HG03432 (cell line): Measurements from ENCODE around the gene TUBB1.
A peak's percentile ranks its signal among the peaks of the same experiment; 100 is the strongest.

Experiments
- ATAC-seq: cut with Tn5 transposase; IDR thresholded peaks from one replicate; pipeline ENCODE4 v1.9.1; 2021; ENCODE audit warnings: mild to moderate bottlenecking, moderate library complexity; ENCODE audit not compliant: unreplicated experiment

The TUBB1 gene

GRCh38 chr20:58989196-58989595, 30.0 kb upstream of the TUBB1 start:
- ATAC-seq, result no peak

DNA sequence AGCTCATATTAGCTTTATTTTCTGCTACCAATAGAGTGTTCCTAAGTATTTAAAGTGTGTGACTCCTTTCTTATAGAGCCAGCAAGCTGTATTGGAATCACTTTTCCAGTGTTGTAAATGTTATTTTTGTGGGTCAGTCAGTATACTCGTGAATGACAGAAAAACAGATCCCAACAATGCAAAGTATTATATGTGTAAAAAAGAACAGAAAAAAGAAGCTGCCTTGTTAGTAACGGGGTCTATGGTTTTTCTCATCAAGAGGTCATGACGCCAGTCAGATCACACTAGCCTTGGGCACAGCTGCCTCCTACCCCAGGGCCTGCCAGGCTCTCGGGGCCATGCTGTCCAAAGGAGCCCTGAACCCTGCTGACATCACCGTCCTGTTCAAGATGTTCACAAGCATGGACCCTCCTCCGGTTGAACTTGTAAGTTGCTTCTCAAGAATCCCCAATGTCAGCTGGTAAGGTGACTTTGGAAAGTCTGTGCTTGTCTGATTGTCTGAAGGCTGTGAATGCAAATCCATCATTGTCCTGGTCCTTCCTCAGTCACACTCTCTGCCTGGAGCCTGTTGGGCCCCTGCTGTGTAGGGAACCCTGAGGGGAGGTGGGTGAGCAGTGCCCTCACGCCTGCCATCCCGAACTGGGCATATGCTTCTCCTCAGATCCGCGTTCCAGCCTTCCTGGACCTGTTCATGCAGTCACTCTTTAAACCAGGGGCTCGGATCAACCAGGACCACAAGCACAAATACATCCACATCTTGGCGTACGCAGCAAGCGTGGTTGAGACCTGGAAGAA, 28.4 kb upstream of the TUBB1 start:
- ATAC-seq, result no peak

- ATAC-seq, result no peak
Observed at GRCh38 chr20:58991715-58992114, 27.5 kb upstream of the TUBB1 start.

- ATAC-seq, result no peak
Observed at GRCh38 chr20:58992911-58993310, 26.3 kb upstream of the TUBB1 start.

DNA sequence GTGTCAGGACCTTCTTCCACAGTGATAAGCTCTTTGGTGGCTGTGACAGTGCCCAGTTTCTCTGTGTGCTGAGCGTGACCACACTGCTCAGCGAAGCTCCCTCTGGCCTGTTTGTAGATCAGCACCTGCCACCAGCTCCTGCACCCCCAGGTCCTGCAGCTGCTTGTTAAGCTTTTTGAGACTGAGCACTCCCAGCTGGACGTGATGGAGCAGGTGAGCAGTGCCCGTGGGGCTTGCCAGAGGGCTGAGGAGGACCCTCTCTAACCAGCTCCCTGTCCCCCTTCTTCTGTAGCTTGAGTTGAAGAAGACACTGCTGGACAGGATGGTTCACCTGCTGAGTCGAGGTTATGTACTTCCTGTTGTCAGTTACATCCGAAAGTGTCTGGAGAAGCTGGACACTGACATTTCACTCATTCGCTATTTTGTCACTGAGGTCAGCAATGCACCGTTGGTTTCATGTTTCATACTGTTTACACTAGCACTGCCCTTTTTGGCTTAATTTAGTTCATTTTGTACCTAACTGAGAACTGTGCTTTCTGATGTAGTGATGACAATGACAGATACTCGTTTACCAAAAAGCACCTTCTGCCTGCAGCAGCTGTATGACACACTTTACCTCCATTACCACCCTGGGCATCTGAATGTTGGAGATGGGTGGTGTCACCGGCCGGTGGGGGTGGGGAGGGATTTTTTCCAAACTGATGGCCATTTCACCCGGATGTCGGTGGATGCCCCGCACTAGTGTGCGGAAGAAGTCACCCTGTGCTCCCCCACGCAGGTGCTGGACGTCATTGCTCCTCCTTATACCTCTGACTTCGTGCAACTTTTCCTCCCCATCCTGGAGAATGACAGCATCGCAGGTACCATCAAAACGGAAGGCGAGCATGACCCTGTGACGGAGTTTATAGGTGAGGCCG, 25.6 kb upstream of the TUBB1 start:
- ATAC-seq, result no peak

- ATAC-seq, result no peak
Observed at GRCh38 chr20:58994390-58995159, 24.7 kb upstream of the TUBB1 start.

DNA sequence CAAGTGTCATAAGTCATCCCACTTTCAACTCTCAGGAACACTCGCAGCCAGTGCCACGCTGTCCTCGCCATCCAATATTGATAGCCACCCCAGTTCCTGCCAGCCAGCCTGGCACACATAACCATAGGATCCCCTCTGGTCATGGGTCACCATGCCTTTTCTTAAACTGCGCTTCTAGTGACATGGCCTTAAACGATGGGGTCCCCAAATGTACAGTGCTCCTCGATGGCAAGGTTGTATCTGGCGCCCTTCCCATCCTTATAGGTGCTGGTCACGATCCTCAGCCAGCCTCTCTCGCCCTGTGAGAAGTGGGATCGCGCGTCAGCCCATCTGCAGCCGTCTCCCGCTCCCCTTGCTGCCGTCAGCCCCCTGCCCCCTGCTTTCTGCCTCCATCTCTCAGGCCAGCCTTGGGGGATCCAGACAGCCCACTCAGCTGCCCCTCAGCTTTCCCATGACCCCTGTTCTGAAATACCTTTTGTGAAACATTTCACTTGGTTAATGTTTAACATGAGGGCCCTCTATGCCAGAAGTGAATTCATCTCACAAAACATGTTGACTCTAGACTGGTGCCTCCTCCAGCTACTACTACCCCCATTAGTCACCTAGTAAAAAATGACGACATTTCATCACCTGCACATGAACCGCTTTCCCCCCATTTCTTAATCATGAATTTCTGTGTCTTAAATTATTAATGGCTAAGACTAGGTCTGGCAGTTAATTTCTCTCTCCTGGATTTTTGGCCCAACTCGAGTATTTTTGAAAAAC, 23.6 kb upstream of the TUBB1 start:
- no peak for ATAC-seq

DNA sequence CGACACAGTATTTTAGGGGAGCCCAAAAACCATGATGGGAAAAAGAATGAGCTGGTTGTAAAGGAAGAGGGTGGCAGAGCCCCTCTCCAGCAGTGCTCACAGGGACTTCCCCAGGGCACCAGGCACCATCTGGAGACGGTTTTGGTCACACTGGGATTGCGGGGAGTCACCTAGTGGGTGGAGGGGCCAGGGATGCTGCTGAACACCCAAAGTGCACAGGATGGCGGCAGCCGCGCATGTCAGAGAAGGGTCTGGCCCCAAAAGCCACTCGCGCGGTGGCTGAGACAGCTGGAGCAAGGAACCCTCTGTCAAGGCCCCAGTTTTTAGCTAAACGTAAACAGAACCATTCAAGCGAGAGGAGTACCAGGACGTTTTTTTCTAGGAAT, 23.0 kb upstream of the TUBB1 start:
- no peak for ATAC-seq

GRCh38 chr20:58997141-58997770, 22.0 kb upstream of the TUBB1 start:
- no peak for ATAC-seq

DNA sequence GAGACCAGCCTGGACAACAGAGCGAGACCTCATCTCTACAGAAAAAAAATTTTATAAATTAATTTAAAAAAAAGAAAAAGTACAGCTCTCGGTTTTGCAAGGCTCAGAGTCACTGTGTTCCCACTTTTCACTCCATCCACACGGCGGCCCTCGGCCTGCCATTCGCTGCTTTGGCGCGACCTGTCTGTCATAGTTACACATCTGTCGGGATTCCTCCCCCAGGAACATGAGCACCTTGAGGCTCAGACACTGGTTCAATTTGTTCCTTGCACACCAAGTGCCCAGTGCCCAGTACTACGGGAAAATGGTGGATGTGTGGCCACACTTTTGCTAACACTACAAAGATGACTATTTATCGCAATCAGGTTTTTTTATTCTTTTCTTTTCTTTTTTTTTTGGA, 20.6 kb upstream of the TUBB1 start:
- no peak for ATAC-seq

DNA sequence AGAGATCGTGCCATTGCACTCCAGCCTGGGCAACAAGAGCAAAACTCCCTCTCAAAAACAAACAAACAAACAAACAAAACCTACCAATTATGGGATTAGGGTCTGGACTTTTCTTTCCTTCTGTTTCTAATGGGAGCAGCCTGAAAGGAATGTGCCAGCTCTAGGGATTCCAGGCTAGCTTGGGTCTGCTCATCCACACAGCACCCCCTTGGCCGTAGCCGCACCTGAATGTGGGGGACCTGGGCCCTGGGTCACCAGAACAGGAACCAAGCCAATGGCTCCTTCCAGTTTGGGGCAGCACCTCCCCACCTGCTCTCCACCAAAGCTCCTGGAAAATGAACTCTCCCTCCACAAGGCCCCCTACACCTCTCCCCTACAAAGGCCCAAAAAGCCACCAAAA, 18.9 kb upstream of the TUBB1 start:
- ATAC-seq, result no peak

DNA sequence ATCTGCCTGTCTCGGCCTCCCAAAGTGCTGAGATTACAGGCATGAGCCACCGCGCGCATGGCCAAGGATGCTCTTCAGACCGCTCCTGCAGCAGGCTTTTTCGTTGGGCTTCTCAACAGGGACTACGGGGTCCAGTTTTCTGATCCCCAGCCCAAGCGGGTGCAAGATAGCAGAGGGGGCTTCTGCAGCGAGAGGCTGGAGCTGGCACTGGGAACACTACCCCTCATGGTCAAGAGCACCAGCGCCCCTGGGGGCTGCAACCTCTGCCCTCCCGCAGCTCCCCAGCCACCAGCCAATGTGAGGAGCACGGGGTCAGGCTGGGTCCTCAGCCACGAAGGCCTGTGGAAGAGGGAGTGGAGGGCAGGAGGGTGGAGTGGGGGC, 18.2 kb upstream of the TUBB1 start:
- ATAC-seq, result no peak

- no peak for ATAC-seq
Observed at GRCh38 chr20:59001449-59002171, 17.6 kb upstream of the TUBB1 start.

DNA sequence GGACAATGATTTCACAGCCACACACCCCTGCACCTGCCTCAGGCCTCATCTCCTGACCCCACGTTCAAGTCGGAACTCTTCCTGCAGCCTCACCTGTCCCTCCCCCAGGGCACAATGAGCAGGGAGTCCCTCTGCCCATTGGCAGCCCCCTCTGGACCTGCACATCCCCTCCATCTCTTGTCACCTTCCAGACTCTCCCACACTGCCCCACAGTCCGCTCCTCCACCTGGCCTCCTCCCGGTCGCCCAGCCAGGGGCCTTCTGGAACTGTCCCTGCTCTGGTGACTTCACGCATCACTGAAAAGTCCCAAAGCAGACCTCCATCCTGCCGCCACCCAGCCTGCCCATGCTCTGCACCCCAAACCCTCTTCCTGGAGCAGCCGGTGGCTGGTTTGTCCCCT, 16.8 kb upstream of the TUBB1 start:
- no peak for ATAC-seq

DNA sequence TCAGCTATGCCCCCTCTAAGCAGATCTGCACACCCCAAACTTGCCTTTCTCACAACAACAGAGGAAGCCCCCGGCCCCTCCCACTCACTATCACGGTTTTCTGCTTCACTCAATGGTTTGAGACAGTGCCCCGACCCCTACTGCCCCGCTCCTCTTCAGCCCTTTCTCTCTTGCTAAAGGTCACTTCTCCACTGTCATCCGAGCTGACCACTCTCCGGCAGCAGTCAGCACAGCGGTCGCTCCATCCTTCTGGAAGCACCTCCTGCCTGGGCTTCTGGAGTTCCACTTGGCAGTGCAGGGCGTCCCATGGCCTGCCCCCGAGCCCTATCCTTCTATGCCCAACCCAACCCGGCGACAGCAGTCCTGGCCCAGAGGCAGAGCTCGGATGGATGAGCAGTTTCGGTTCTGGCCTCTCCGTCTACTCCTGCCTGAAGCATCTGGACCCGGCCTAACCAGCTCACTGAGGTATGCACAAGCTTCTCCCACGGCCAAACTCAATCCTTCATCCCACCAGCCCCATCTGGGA, 16.3 kb upstream of the TUBB1 start:
- ATAC-seq, result no peak

GRCh38 chr20:59003836-59004492, 15.3 kb upstream of the TUBB1 start:
- no peak for ATAC-seq

- ATAC-seq, result no peak
Observed at GRCh38 chr20:59004493-59004762, 14.8 kb upstream of the TUBB1 start.

DNA sequence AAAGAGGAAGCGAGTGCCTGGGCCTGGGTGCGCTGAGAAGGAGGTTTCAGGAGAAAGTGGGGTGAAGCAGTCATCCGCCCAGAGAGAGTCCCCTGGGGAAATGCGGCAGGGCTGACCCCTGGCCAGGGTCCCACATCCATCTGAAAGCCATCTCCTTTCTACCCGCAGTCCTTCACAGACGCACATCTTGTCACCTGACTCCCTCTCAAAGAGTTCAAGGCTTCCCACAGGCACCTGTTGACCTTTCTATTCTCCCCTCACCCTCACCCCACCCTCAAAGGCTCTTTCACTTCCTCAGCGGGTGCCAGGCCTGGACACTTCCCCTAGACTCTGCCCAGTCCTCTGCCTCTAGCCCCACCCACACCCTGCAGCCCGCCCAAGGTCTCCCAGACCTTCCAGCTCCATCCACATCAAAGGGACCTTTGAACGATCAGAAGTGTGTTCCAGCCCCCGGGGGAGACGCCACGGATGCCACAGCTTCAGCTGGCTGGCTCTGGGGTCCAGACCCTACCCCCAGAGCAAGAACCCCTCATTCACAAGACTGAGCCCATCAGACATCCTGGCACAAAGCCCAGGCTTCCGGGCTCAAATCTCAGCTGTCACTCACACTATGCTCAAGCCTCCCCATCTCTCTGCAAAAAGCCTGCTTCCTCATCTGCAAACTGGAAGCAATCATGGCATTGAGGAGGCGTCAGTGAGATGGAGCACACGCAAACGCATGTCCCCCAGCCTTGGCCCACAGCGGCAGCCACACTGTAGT, 14.3 kb upstream of the TUBB1 start:
- peak; percentile 70 for ATAC-seq
